Tibial nerve (tissue), 4 donors: ENCODE data around the gene POLR3GL.

Experiments used
- CTCF ChIP-seq, 5 experiments: fragments of 200-600 bp in 3 of 5; fragments of 450-650 bp in 2 of 5; sonication (generic) in 3 of 5; IDR thresholded peaks; one replicate each; pipeline ENCODE4 v1.5.1; 2016 to 2019; ENCODE audit warnings: antibody characterized with exemption in 5 of 5, mild to moderate bottlenecking in 3 of 5, moderate library complexity in 2 of 5
- EP300 ChIP-seq, 2 donors: sonication (generic); formaldehyde crosslinking; IDR thresholded peaks; one replicate each; pipeline ENCODE4 v1.6.1; 2017; ENCODE audit warnings: antibody characterized with exemption in 2 of 2, mild to moderate bottlenecking in 1 of 2
- POLR2A ChIP-seq, 2 donors: fragments of 450-650 bp; IDR thresholded peaks; one replicate each; pipeline ENCODE4 v1.6.1; 2017; ENCODE audit warnings: antibody characterized with exemption in 2 of 2, mild to moderate bottlenecking in 2 of 2, moderate library complexity in 2 of 2

- no peak for TF ChIP-seq CTCF (IDR thresholded peaks at IDR 0.05)
- TF ChIP-seq POLR2A (IDR thresholded peaks at IDR 0.05), result no peak
- no peak for TF ChIP-seq EP300 (IDR thresholded peaks at IDR 0.05)
Measured at GRCh38 chr1:145942871-145943270, 21.6 kb upstream of the POLR3GL start.
